PFSK-1 (cell line): Measurements from ENCODE around the gene RAB42.

ENCODE experiments used
- POLR2AphosphoS5 ChIP-seq: IDR thresholded peaks from 2 replicates; pipeline ENCODE4 v1.6.1; 2012; ENCODE audit warnings: low read depth, mild to moderate bottlenecking, control low read depth, low read length, moderate library complexity
- SIN3A ChIP-seq: IDR thresholded peaks from 2 replicates; pipeline ENCODE4 v1.6.1; 2012; ENCODE audit warnings: mild to moderate bottlenecking, low read length, moderate library complexity, borderline replicate concordance; ENCODE audit not compliant: insufficient read depth
- TAF1 ChIP-seq: IDR thresholded peaks from 2 replicates; pipeline ENCODE4 v1.6.1; 2012; ENCODE audit warnings: low read length, control low read depth, borderline replicate concordance; ENCODE audit not compliant: insufficient read depth
- TF ChIP-seq, protein P1 (sequence below), 2 experiments: IDR thresholded peaks; 2 replicates each; pipeline versions ENCODE4 v1.6.1 to v1.8.0; 2011 to 2012; ENCODE audit warnings: low read depth in 2 of 2, low read length in 2 of 2, control low read depth in 1 of 2, inconsistent platforms in 1 of 2, mild to moderate bottlenecking in 1 of 2, moderate library complexity in 1 of 2; ENCODE audit not compliant: insufficient read depth in 1 of 2

DNA sequence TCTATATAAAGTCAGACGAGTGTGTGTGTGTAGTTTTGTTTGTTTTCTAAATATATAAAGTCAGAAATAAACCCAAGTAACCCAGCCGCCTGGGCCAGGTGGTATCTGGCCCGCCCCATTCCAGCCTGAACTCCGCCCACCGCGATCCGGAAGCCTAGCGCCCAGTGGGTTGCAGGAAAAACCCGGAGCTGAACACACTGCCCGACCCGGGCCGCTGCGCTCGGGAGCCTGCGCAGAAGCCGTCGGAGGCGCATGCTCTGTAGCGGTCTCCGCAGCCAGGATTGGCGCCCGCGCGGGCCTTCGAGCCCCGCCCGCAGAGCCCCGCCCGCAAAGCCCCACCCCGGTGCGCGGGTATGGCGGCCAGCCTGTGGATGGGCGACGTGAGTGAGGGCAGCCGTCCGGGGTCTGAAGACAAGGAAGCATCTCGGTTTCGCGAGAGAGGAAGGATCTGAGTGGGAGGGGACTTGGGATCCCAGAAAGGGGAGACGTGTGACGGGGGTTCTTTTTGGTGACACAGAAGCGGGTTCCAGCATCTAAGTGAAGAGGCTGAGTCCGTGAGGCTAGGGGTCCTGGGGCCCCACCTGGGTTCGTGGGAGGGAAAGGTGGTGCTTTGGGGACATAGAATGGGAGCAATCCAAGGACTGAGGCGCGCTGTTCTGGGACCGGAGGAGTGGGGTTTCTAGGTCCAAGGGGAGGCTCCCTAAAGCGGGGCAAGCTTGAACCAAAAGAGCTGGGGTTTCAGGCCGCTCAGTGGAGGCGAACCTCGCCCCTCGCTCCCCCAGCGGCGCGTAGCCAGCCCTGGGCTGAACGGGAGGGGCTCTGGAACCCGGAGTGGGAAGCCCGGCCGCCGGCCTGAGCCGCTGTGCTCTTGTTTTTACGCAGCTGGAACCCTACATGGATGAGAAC, 39.1 kb upstream of the RAB42 start, which contains the start of gene TRNAU1AP:
- TF ChIP-seq POLR2AphosphoS5 (peak; percentile 89), TAF1 (0 out of 2 replicates have a peak, but pooled peaks have one; percentile 66), SIN3A (no peak)
- TF ChIP-seq, protein P1, sequence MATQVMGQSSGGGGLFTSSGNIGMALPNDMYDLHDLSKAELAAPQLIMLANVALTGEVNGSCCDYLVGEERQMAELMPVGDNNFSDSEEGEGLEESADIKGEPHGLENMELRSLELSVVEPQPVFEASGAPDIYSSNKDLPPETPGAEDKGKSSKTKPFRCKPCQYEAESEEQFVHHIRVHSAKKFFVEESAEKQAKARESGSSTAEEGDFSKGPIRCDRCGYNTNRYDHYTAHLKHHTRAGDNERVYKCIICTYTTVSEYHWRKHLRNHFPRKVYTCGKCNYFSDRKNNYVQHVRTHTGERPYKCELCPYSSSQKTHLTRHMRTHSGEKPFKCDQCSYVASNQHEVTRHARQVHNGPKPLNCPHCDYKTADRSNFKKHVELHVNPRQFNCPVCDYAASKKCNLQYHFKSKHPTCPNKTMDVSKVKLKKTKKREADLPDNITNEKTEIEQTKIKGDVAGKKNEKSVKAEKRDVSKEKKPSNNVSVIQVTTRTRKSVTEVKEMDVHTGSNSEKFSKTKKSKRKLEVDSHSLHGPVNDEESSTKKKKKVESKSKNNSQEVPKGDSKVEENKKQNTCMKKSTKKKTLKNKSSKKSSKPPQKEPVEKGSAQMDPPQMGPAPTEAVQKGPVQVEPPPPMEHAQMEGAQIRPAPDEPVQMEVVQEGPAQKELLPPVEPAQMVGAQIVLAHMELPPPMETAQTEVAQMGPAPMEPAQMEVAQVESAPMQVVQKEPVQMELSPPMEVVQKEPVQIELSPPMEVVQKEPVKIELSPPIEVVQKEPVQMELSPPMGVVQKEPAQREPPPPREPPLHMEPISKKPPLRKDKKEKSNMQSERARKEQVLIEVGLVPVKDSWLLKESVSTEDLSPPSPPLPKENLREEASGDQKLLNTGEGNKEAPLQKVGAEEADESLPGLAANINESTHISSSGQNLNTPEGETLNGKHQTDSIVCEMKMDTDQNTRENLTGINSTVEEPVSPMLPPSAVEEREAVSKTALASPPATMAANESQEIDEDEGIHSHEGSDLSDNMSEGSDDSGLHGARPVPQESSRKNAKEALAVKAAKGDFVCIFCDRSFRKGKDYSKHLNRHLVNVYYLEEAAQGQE (IDR thresholded peaks at IDR 0.05; ENCODE audit: insufficient read depth in 1 of 2, low read depth in 2 of 2, low read length in 2 of 2) = no peak
